WTC11 (cell line): ENCODE results near the gene CDC42EP4.

ENCODE experiments used
- AFF4 ChIP-seq: sonication (generic); formaldehyde crosslinking; IDR thresholded peaks from 2 replicates; pipeline ENCODE4 v1.8.1; 2023; ENCODE audit warnings: mild to moderate bottlenecking, missing genetic modification reagents, borderline replicate concordance
- CBFB ChIP-seq: sonication (generic); formaldehyde crosslinking; IDR thresholded peaks from 2 replicates; pipeline ENCODE4 v1.8.1; 2022; ENCODE audit warnings: mild to moderate bottlenecking, low read depth, missing genetic modification reagents
- CTCF ChIP-seq: fragments of 200-600 bp; IDR thresholded peaks from 2 replicates; pipeline ENCODE4 v1.8.0; 2022; ENCODE audit warnings: antibody characterized with exemption
- E2F1 ChIP-seq: sonication (generic); formaldehyde crosslinking; IDR thresholded peaks from 2 replicates; pipeline ENCODE4 v1.8.0; 2022; ENCODE audit warnings: mild to moderate bottlenecking, missing genetic modification reagents
- FOXJ3 ChIP-seq: sonication (generic); formaldehyde crosslinking; IDR thresholded peaks from 2 replicates; pipeline ENCODE4 v1.9.0; 2021; ENCODE audit warnings: missing genetic modification reagents, mild to moderate bottlenecking, borderline replicate concordance
- KAT7 ChIP-seq: sonication (generic); formaldehyde crosslinking; IDR thresholded peaks from 2 replicates; pipeline ENCODE4 v1.8.1; 2023; ENCODE audit warnings: missing genetic modification reagents, mild to moderate bottlenecking, borderline replicate concordance
- MXD4 ChIP-seq: fragments of 250-450 bp; sonication (Bioruptor Pico); IDR thresholded peaks from 2 replicates; pipeline ENCODE4 v1.8.0; 2021; ENCODE audit warnings: mild to moderate bottlenecking, moderate library complexity, borderline replicate concordance
- NR2C2 ChIP-seq: sonication (generic); formaldehyde crosslinking; IDR thresholded peaks from 2 replicates; pipeline ENCODE4 v1.8.0; 2022; ENCODE audit warnings: mild to moderate bottlenecking, missing genetic modification reagents
- SMAD4 ChIP-seq: sonication (generic); formaldehyde crosslinking; IDR thresholded peaks from 2 replicates; pipeline ENCODE4 v1.8.0; 2022; ENCODE audit warnings: mild to moderate bottlenecking, missing genetic modification reagents
- USF2 ChIP-seq: sonication (generic); formaldehyde crosslinking; IDR thresholded peaks from 2 replicates; pipeline ENCODE4 v1.8.1; 2023; ENCODE audit warnings: mild to moderate bottlenecking, missing genetic modification reagents, moderate library complexity
- ZNF121 ChIP-seq: sonication (generic); formaldehyde crosslinking; IDR thresholded peaks from 2 replicates; pipeline ENCODE4 v1.8.0; 2023; ENCODE audit warnings: missing genetic modification reagents

- TF ChIP-seq NR2C2 (CRISPR knock-in tag): no peak
- no peak for TF ChIP-seq E2F1
- TF ChIP-seq CTCF: no peak
- no peak for TF ChIP-seq KAT7 (CRISPR knock-in tag)
- TF ChIP-seq ZNF121 (CRISPR knock-in tag): no peak
- TF ChIP-seq AFF4: no peak
- TF ChIP-seq CBFB (CRISPR knock-in tag): no peak
- no peak for TF ChIP-seq FOXJ3 (CRISPR knock-in tag)
- no peak for TF ChIP-seq MXD4 (CRISPR knock-in tag)
- no peak for TF ChIP-seq USF2 (CRISPR knock-in tag)
- TF ChIP-seq SMAD4 (CRISPR knock-in tag): no peak
Measured at GRCh38 chr17:73284354-73284753, 27.4 kb downstream of the CDC42EP4 start.
